Fibroblast of lung (primary cell): Measurements from ENCODE around the gene TNFSF9.
"Not testable (repeated sequence)": the region's sequence is repeated elsewhere in the genome, so short reads cannot be mapped to it uniquely, and the experiment has no call there.

Source experiments
- CTCF ChIP-seq, 2 donors: IDR thresholded peaks in 1 of 2; conservative IDR thresholded peaks in 1 of 2; 1 replicate in 1 of 2; 2 replicates in 1 of 2; pipeline ENCODE4 v1.5.1; 2011 to 2012; ENCODE audit warnings: low read length in 2 of 2, control low read depth in 1 of 2, inconsistent platforms in 1 of 2, low read depth in 1 of 2, mild to moderate bottlenecking in 1 of 2
- EZH2 ChIP-seq: IDR thresholded peaks from 2 replicates; pipeline ENCODE4 v1.5.1; 2012; ENCODE audit warnings: low read length, control low read depth, mild to moderate bottlenecking; ENCODE audit errors: missing control alignments

- TF ChIP-seq CTCF (conservative IDR thresholded peaks at IDR 0.05 in 1 of 2, IDR thresholded peaks at IDR 0.05 in 1 of 2; ENCODE audit: low read depth in 1 of 2, low read length in 2 of 2); EZH2: not testable (repeated sequence)
Measured at GRCh38 chr19:6582515-6583484, 52.0 kb downstream of the TNFSF9 start.
